ENCODE data around the gene VASH2. TPM values are rescaled to one million over a fixed set of nuclear protein-coding genes. Genes with fewer than 3 reads are reported as not detected.

Gene VASH2
- total and polyA plus RNA-seq, 4 experiments from 2014 or later, result 0.11 TPM; not detected in 3

DNA sequence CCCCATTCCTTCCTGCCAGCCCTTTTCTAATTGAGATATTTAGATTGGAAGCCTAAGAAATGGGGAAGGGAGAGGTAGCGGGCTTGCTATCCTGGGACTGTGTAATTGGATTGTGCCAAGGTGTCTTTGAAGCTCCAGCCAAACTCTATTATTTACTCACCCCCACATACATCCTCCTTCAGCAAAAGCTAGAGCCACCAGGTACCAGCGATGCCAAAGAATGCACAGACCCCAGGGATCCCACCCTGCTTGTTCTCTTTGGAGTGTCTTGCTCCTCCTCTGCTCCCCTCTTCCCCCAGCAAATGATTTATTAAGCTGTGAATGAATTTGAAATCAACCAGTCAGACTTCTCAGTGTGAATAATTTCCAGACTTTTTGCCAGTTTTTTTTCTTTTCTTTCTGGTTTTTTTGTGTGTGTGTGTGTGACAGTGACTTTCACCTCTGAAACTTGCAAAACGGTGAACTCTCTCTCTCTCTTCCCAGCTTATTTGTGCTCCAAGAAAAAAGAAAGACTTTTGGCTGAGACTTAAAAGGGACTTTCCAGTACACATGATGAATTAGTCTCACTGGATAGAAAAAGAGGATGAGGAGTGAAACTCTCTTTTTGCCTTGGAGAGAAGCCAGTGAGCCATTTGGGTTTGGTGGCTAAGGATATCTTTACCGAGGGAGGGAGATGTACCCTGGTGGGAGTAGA lies 1.8 kb downstream of the VASH2 start:
- intact Hi-C loops (cut with micrococcal nuclease), result no loop called here
- no peaks in the 10 kb centered on the region for H3K36me3 Mint-ChIP-seq

GRCh38 chr1:212952641-212952976 lies 2.3 kb downstream of the VASH2 start:
- intact Hi-C loops (cut with micrococcal nuclease), result no loop called here
- no peak overlapping the region for H3K4me3 ChIP-seq (ENCODE audit: low read length in 2 of 2)
- H3K27ac ChIP-seq (ENCODE audit: low read depth, low read length), result no peak overlapping the region
- peaks cover 0 to 8% (median 1%) of the 10 kb centered on the region in 8 donors for H3K9me3 Mint-ChIP-seq
- H3K27me3 ChIP-seq (ENCODE audit: insufficient read depth, low read length), result no peaks in the 10 kb centered on the region
- CTCF ChIA-PET (ENCODE audit: partially characterized antibody), result no interaction called here
- peaks cover 10% of the 10 kb centered on the region for H3K4me1 ChIP-seq (ENCODE audit: insufficient read depth, low read length)
- DNase-seq, result no peak
- no peaks in the 10 kb centered on the region for H3K36me3 Mint-ChIP-seq
- peaks cover 38 to 45% of the 10 kb centered on the region in 2 donors for H3K27me3 Mint-ChIP-seq
- POLR2A ChIA-PET (ENCODE audit: partially characterized antibody), result no interaction called here
- H3K4me1 Mint-ChIP-seq, result peaks cover 2 to 22% (median 9%) of the 10 kb centered on the region in 4 donors
- H3K9me3 ChIP-seq (ENCODE audit: control insufficient read depth in 1 of 2, low read length in 2 of 2), result no peaks in the 10 kb centered on the region
- H3K27ac Mint-ChIP-seq, result no peak overlapping the region
- peak overlapping the region in 2 of 8 donors; percentile 4 to 62 for H3K4me3 Mint-ChIP-seq
- no peaks in the 10 kb centered on the region for H3K36me3 ChIP-seq (ENCODE audit: insufficient read depth, low read length)

More for the DNA sequence above, 1.8 kb downstream of the VASH2 start:
- H3K27ac ChIP-seq (ENCODE audit: low read depth, low read length), result no peak overlapping the region
- H3K9me3 ChIP-seq (ENCODE audit: control insufficient read depth in 1 of 2, low read length in 2 of 2), result no peaks in the 10 kb centered on the region
- peaks cover 10% of the 10 kb centered on the region for H3K4me1 ChIP-seq (ENCODE audit: insufficient read depth, low read length)
- Mint-ChIP-seq H3K27ac (no peak overlapping the region), H3K27me3 (peaks cover 38 to 45% of the 10 kb centered on the region in 2 donors), H3K4me3 (peak overlapping the region in 5 of 8 donors; percentile 24 to 62 (median 28)), H3K4me1 (peaks cover 2 to 22% (median 9%) of the 10 kb centered on the region in 4 donors), H3K9me3 (peaks cover 0 to 8% (median 1%) of the 10 kb centered on the region in 8 donors)
- CTCF ChIA-PET (ENCODE audit: partially characterized antibody), result no interaction called here
- no peaks in the 10 kb centered on the region for H3K36me3 ChIP-seq (ENCODE audit: insufficient read depth, low read length)
- no peaks in the 10 kb centered on the region for H3K27me3 ChIP-seq (ENCODE audit: insufficient read depth, low read length)
- POLR2A ChIA-PET (ENCODE audit: partially characterized antibody), result no interaction called here
- no peak for DNase-seq
- H3K4me3 ChIP-seq (ENCODE audit: low read length in 2 of 2), result no peak overlapping the region

DNA sequence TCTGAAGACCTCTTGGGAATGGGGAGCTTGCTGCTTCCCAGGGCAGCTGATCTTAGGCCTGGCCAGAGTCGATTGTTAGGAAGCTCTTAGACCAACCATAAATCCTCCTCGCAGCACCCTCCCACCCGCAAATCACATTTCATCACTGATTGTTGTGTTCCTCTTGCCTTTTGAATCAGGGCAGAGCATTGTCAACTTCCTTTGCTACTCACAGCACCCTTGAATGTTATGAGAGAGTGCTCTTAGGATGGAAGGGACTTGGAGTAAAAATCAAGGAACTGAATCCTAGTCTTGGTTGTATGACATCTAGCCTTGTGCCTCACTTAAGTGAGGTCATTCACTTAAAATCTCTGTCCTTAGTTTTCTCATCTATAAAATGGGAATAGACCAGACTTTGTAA lies 3.0 kb downstream of the VASH2 start:
- Histone ChIP-seq H3K36me3 (ENCODE audit: insufficient read depth, low read length) (no peaks in the 10 kb centered on the region), H3K27me3 (ENCODE audit: insufficient read depth, low read length) (no peaks in the 10 kb centered on the region), H3K27ac (ENCODE audit: low read depth, low read length) (no peak overlapping the region), H3K4me3 (ENCODE audit: low read length in 2 of 2) (no peak overlapping the region), H3K9me3 (ENCODE audit: control insufficient read depth in 1 of 2, low read length in 2 of 2) (no peaks in the 10 kb centered on the region), H3K4me1 (ENCODE audit: insufficient read depth, low read length) (peaks cover 10% of the 10 kb centered on the region)
- ChIA-PET POLR2A (ENCODE audit: partially characterized antibody) (no interaction called here), CTCF (ENCODE audit: partially characterized antibody) (no interaction called here)
- Mint-ChIP-seq H3K4me3 (peak overlapping the region in 2 of 8 donors; percentile 36 to 40), H3K4me1 (peaks cover 2 to 22% (median 9%) of the 10 kb centered on the region in 4 donors), H3K27ac (no peak overlapping the region), H3K27me3 (peaks cover 38 to 45% of the 10 kb centered on the region in 2 donors), H3K9me3 (peaks cover 0 to 6% (median 0%) of the 10 kb centered on the region in 8 donors), H3K36me3 (no peaks in the 10 kb centered on the region)
- DNase-seq, result no peak
- intact Hi-C loops (cut with micrococcal nuclease), result no loop called here

GRCh38 chr1:212954514-212954913 lies 4.2 kb downstream of the VASH2 start:
- no peaks in the 10 kb centered on the region for H3K27me3 ChIP-seq (ENCODE audit: insufficient read depth, low read length)
- Mint-ChIP-seq H3K27ac (no peak overlapping the region), H3K36me3 (no peaks in the 10 kb centered on the region), H3K9me3 (no peaks in the 10 kb centered on the region), H3K4me3 (no peak overlapping the region), H3K27me3 (peaks cover 34 to 44% of the 10 kb centered on the region in 2 donors), H3K4me1 (peaks cover 2 to 22% (median 9%) of the 10 kb centered on the region in 4 donors)
- ChIA-PET CTCF (ENCODE audit: partially characterized antibody) (interaction anchor here (1.4 kb wide), 1 partner anchor 11 kb away, joined by 3 read pairs; no protein-coding TSS in a partner anchor), POLR2A (ENCODE audit: partially characterized antibody) (no interaction called here)
- no peaks in the 10 kb centered on the region for H3K36me3 ChIP-seq (ENCODE audit: insufficient read depth, low read length)
- intact Hi-C loops (cut with micrococcal nuclease), result no loop called here
- no peak for DNase-seq
- H3K4me1 ChIP-seq (ENCODE audit: insufficient read depth, low read length), result peaks cover 10% of the 10 kb centered on the region
- no peak overlapping the region for H3K27ac ChIP-seq (ENCODE audit: low read depth, low read length)
- H3K9me3 ChIP-seq (ENCODE audit: control insufficient read depth in 1 of 2, low read length in 2 of 2), result no peaks in the 10 kb centered on the region
- no peak overlapping the region for H3K4me3 ChIP-seq (ENCODE audit: low read length in 2 of 2)

GRCh38 chr1:212955098-212955497 lies 4.8 kb downstream of the VASH2 start:
- intact Hi-C loops (cut with micrococcal nuclease), result no loop called here
- POLR2A ChIA-PET (ENCODE audit: partially characterized antibody), result no interaction called here
- Mint-ChIP-seq H3K9me3 (no peaks in the 10 kb centered on the region), H3K4me3 (no peak overlapping the region), H3K4me1 (peaks cover 2 to 20% (median 8%) of the 10 kb centered on the region in 4 donors), H3K27me3 (peaks cover 34 to 42% of the 10 kb centered on the region in 2 donors), H3K36me3 (no peaks in the 10 kb centered on the region), H3K27ac (no peak overlapping the region)
- H3K9me3 ChIP-seq (ENCODE audit: control insufficient read depth in 1 of 2, low read length in 2 of 2), result no peaks in the 10 kb centered on the region
- H3K36me3 ChIP-seq (ENCODE audit: insufficient read depth, low read length), result no peaks in the 10 kb centered on the region
- DNase-seq, result no peak
- CTCF ChIA-PET (ENCODE audit: partially characterized antibody), result interaction anchor here (1.4 kb wide), 1 partner anchor 10 kb away, joined by 3 read pairs; no protein-coding TSS in a partner anchor
- H3K27me3 ChIP-seq (ENCODE audit: insufficient read depth, low read length), result no peaks in the 10 kb centered on the region
- no peak overlapping the region for H3K4me3 ChIP-seq (ENCODE audit: low read length in 2 of 2)
- no peak overlapping the region for H3K27ac ChIP-seq (ENCODE audit: low read depth, low read length)
- peaks cover 7% of the 10 kb centered on the region for H3K4me1 ChIP-seq (ENCODE audit: insufficient read depth, low read length)

- peaks cover under 1 to 17% (median 4%) of the 10 kb centered on the region in 4 donors for H3K4me1 Mint-ChIP-seq
- Histone ChIP-seq H3K9me3 (ENCODE audit: control insufficient read depth in 1 of 2, low read length in 2 of 2) (no peaks in the 10 kb centered on the region), H3K27me3 (ENCODE audit: insufficient read depth, low read length) (no peaks in the 10 kb centered on the region), H3K4me3 (ENCODE audit: low read length in 2 of 2) (no peak overlapping the region), H3K4me1 (ENCODE audit: insufficient read depth, low read length) (peaks cover under 1% of the 10 kb centered on the region), H3K36me3 (ENCODE audit: insufficient read depth, low read length) (no peaks in the 10 kb centered on the region), H3K27ac (ENCODE audit: low read depth, low read length) (no peak overlapping the region)
- ChIA-PET CTCF (ENCODE audit: partially characterized antibody) (no interaction called here), POLR2A (ENCODE audit: partially characterized antibody) (no interaction called here)
- intact Hi-C loops (cut with micrococcal nuclease), result no loop called here
- H3K27ac Mint-ChIP-seq, result no peak overlapping the region
- peaks cover 33 to 40% of the 10 kb centered on the region in 2 donors for H3K27me3 Mint-ChIP-seq
- no peaks in the 10 kb centered on the region for H3K9me3 Mint-ChIP-seq
- H3K4me3 Mint-ChIP-seq, result no peak overlapping the region
- DNase-seq, result no peak
- no peaks in the 10 kb centered on the region for H3K36me3 Mint-ChIP-seq
Measured at GRCh38 chr1:212955961-212956620, 5.8 kb downstream of the VASH2 start.

- H3K27me3 ChIP-seq (ENCODE audit: insufficient read depth, low read length), result no peaks in the 10 kb centered on the region
- H3K27me3 Mint-ChIP-seq, result peaks cover 28 to 33% of the 10 kb centered on the region in 2 donors
- CTCF ChIA-PET (ENCODE audit: partially characterized antibody), result no interaction called here
Measured at GRCh38 chr1:212957546-212957945, 7.2 kb downstream of the VASH2 start.

More at GRCh38 chr1:212957546-212957945, 7.2 kb downstream of the VASH2 start:
- Histone ChIP-seq H3K9me3 (ENCODE audit: control insufficient read depth in 1 of 2, low read length in 2 of 2) (no peaks in the 10 kb centered on the region), H3K36me3 (ENCODE audit: insufficient read depth, low read length) (no peaks in the 10 kb centered on the region), H3K4me3 (ENCODE audit: low read length in 2 of 2) (no peak overlapping the region), H3K27ac (ENCODE audit: low read depth, low read length) (no peak overlapping the region), H3K4me1 (ENCODE audit: insufficient read depth, low read length) (no peaks in the 10 kb centered on the region)
- Mint-ChIP-seq H3K36me3 (no peaks in the 10 kb centered on the region), H3K4me3 (no peak overlapping the region), H3K4me1 (peaks cover 0 to 8% (median 0%) of the 10 kb centered on the region in 4 donors), H3K9me3 (no peaks in the 10 kb centered on the region), H3K27ac (no peak overlapping the region)
- POLR2A ChIA-PET (ENCODE audit: partially characterized antibody), result no interaction called here
- no peak for DNase-seq
- intact Hi-C loops (cut with micrococcal nuclease), result no loop called here
